Tibial nerve (tissue), 4 donors: ENCODE measurements around the gene MUC5AC. TPM values are rescaled to one million over a fixed set of nuclear protein-coding genes. Genes with fewer than 3 reads are reported as not detected.

ENCODE experiments used
- DNase-seq, 2 donors: peaks; one replicate each; pipeline ENCODE4 v3.0.0-alpha.2; 2019; ENCODE audit warnings: low spot score in 2 of 2
- H3K27ac ChIP-seq, 4 donors: fragments of 200-600 bp; sonication (generic) in 3 of 4; one replicate each; pipeline ENCODE4 v1.5.1; 2017 to 2019; ENCODE audit warnings: mild to moderate bottlenecking in 1 of 4
- H3K27me3 ChIP-seq, 2 donors: fragments of 200-600 bp; sonication (generic) in 1 of 2; one replicate each; pipeline versions ENCODE4 v1.5.1 to v1.6.0; 2017 to 2019
- H3K36me3 ChIP-seq, 3 donors: fragments of 200-600 bp; sonication (generic); one replicate each; pipeline ENCODE4 v1.5.1; 2018 to 2019
- H3K4me1 ChIP-seq, 4 donors: fragments of 200-600 bp; sonication (generic) in 3 of 4; one replicate each; pipeline ENCODE4 v1.5.1; 2017 to 2019
- H3K4me3 ChIP-seq, 4 donors: fragments of 200-600 bp; sonication (generic) in 3 of 4; one replicate each; pipeline ENCODE4 v1.5.1; 2017 to 2019; ENCODE audit warnings: mild to moderate bottlenecking in 1 of 4, moderate library complexity in 1 of 4
- H3K9me3 ChIP-seq, 4 donors: fragments of 200-600 bp; sonication (generic) in 3 of 4; one replicate each; pipeline ENCODE4 v1.5.1; 2017 to 2019
- EP300 ChIP-seq, 2 donors: sonication (generic); formaldehyde crosslinking; IDR thresholded peaks; one replicate each; pipeline ENCODE4 v1.6.1; 2017; ENCODE audit warnings: antibody characterized with exemption in 2 of 2, mild to moderate bottlenecking in 1 of 2
- POLR2A ChIP-seq, 2 donors: fragments of 450-650 bp; IDR thresholded peaks; one replicate each; pipeline ENCODE4 v1.6.1; 2017; ENCODE audit warnings: antibody characterized with exemption in 2 of 2, mild to moderate bottlenecking in 2 of 2, moderate library complexity in 2 of 2
- WGBS, 2 donors: methylation state at CpG; one replicate each; pipeline ENCODE4 v1.1.5; 2018; 5-methylcytosine and 5-hydroxymethylcytosine counted together
- total RNA-seq, 4 donors: library from RNA; depleted of rRNA; stranded (reverse); fragments of >200 nt; gene quantifications; one replicate each; pipeline ENCODE4 v1.1.0, GENCODE V29; 2016
- TF ChIP-seq, protein P1 (sequence below), 5 experiments: fragments of 200-600 bp in 3 of 5; fragments of 450-650 bp in 2 of 5; sonication (generic) in 3 of 5; IDR thresholded peaks; one replicate each; pipeline ENCODE4 v1.5.1; 2016 to 2019; ENCODE audit warnings: antibody characterized with exemption in 5 of 5, mild to moderate bottlenecking in 3 of 5, moderate library complexity in 2 of 5

The MUC5AC gene
- total RNA-seq, 4 donors from 2014 or later: not detected

DNA sequence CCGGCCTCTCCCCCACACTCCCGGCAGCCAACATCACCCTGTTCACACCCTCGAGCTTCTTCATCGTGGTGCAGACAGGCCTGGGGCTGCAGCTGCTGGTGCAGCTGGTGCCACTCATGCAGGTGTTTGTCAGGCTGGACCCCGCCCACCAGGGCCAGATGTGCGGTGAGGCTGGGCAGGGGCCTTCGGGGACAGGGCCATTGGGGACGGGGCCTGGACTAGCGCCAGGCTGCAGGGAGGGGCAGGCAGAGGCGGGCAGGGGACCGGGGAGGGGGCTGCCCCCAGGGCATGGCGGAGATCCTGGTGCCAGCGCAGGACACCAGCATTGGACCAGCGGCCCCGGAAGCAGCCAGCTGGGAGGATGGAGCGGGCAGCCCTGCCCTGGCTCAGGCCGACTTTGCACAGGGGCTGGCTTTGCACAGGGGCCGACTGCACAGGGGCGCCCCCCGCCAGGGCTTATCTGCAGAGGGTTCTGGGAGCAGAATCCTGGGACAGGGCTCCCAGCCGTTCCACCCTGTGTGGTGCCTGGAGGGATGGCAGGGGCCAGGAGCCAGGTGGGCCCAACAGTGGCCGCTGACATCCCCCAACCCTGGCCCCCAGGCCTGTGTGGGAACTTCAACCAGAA is 73.8 kb downstream of the MUC5AC start:
- DNase-seq: no peak
- Histone ChIP-seq H3K27ac (no peak overlapping the region), H3K4me3 (no peak overlapping the region), H3K4me1 (no peaks in the 10 kb centered on the region), H3K36me3 (peaks cover 0 to 1% (median 0%) of the 10 kb centered on the region in 3 donors), H3K9me3 (no peaks in the 10 kb centered on the region), H3K27me3 (peaks cover 0 to 14% of the 10 kb centered on the region in 2 donors)
- TF ChIP-seq POLR2A (IDR thresholded peaks at IDR 0.05) (no peak), EP300 (IDR thresholded peaks at IDR 0.05) (no peak)
- TF ChIP-seq, protein P1, sequence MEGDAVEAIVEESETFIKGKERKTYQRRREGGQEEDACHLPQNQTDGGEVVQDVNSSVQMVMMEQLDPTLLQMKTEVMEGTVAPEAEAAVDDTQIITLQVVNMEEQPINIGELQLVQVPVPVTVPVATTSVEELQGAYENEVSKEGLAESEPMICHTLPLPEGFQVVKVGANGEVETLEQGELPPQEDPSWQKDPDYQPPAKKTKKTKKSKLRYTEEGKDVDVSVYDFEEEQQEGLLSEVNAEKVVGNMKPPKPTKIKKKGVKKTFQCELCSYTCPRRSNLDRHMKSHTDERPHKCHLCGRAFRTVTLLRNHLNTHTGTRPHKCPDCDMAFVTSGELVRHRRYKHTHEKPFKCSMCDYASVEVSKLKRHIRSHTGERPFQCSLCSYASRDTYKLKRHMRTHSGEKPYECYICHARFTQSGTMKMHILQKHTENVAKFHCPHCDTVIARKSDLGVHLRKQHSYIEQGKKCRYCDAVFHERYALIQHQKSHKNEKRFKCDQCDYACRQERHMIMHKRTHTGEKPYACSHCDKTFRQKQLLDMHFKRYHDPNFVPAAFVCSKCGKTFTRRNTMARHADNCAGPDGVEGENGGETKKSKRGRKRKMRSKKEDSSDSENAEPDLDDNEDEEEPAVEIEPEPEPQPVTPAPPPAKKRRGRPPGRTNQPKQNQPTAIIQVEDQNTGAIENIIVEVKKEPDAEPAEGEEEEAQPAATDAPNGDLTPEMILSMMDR (IDR thresholded peaks at IDR 0.05): no peak
- 44 to 60% methylated on average over 11 to 12 of the region's 22 CpGs for whole genome bisulfite sequencing, 2 donors

DNA sequence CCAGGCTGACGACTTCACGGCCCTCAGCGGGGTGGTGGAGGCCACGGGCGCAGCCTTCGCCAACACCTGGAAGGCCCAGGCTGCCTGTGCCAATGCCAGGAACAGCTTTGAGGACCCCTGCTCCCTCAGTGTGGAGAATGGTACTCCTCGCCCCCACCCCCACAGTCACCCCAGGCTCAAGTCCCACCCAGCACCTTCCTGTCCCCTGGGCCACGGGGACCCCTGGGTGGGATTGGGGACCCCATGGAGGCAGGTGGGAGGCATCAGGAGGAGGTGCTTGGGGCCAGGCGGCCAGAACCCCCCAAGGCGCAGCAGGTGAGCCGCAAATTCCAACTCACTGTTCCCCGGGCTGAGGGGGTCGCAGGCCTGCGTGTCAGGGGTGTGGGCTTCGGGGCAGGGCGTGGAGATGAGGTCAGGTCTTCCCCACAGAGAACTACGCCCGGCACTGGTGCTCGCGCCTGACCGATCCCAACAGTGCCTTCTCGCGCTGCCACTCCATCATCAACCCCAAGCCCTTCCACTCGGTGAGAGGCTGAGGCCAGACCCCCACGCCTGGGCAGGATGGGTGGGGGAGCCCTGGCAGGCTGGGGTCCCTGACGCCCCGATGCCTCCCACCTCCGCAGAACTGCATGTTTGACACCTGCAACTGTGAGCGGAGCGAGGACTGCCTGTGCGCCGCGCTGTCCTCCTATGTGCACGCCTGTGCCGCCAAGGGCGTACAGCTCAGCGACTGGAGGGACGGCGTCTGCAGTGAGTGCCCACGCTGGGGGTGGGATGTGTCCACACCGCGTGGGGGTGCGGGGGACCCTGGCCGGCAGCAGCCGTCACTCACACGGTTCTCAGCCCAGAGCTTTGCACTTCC is 74.5 kb downstream of the MUC5AC start:
- TF ChIP-seq EP300 (IDR thresholded peaks at IDR 0.05) (no peak), POLR2A (IDR thresholded peaks at IDR 0.05) (no peak)
- TF ChIP-seq, protein P1 (IDR thresholded peaks at IDR 0.05): no peak
- no peak for DNase-seq
- H3K9me3 ChIP-seq: no peaks in the 10 kb centered on the region
- no peaks in the 10 kb centered on the region for H3K4me1 ChIP-seq
- WGBS, 2 donors: 76 to 81% methylated on average over 23 to 40 of the region's 46 CpGs
- H3K4me3 ChIP-seq: no peak overlapping the region
- no peak overlapping the region for H3K27ac ChIP-seq
- H3K27me3 ChIP-seq: peaks cover 0 to 14% of the 10 kb centered on the region in 2 donors
- peaks cover 0 to 8% (median 0%) of the 10 kb centered on the region in 3 donors for H3K36me3 ChIP-seq

DNA sequence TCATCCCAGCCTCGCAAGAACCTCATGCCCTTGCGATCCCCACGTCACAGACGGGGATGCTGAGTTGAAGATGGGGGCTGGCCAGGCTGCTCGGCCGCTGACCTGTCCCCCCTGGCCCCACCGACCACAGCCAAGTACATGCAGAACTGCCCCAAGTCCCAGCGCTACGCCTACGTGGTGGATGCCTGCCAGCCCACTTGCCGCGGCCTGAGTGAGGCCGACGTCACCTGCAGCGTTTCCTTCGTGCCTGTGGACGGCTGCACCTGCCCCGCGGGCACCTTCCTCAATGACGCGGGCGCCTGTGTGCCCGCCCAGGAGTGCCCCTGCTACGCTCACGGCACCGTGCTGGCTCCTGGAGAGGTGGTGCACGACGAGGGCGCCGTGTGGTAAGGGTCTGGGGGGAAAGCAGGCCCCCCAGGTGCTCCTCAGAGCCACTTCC is 75.1 kb downstream of the MUC5AC start:
- TF ChIP-seq, protein P1 (IDR thresholded peaks at IDR 0.05): no peak
- no peak for TF ChIP-seq POLR2A (IDR thresholded peaks at IDR 0.05)
- TF ChIP-seq EP300 (IDR thresholded peaks at IDR 0.05): no peak
- 77 to 81% methylated on average over 25 to 30 of the region's 30 CpGs for WGBS, 2 donors

DNA sequence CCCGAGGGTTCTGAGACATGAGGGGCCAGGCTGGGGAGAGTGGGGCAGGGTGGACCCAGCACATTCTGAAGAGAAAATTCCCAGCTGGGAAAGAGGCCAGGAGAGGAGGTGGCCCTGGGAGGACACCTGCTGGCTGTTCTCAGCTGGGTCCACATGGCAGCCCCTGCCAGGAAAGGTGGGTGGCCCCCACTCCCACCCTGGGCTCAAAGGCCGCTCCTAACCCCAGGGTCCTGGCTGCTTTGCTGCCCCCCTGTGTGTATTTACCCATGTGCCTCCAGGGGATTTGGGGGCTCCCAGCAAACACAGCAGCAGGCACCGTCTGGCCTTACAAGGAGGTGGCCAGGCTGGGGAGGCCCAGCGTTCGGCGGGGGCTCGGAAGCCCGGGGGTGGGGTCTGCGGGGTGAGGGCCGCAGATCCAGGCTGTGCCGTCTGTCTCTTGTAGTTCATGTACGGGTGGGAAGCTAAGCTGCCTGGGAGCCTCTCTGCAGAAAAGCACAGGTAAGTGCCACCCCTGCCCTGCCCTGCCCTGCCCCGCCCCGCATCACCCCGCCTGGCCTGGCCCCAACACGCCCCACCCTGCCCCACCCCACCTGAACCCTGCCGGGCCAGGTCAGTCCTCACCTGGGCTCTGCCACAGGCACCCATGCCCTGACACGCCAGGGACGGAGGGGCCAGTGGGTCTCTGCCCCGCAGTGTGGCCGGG is 75.7 kb downstream of the MUC5AC start:
- no peak for TF ChIP-seq POLR2A (IDR thresholded peaks at IDR 0.05)
- no peak for TF ChIP-seq EP300 (IDR thresholded peaks at IDR 0.05)
- TF ChIP-seq, protein P1 (IDR thresholded peaks at IDR 0.05): no peak
- Histone ChIP-seq H3K27ac (no peak overlapping the region), H3K36me3 (peaks cover 0 to 8% (median 0%) of the 10 kb centered on the region in 3 donors), H3K4me1 (no peaks in the 10 kb centered on the region), H3K4me3 (no peak overlapping the region), H3K27me3 (peaks cover 0 to 14% of the 10 kb centered on the region in 2 donors), H3K9me3 (no peaks in the 10 kb centered on the region)
- DNase-seq: no peak
- WGBS, 2 donors: 67 to 82% methylated on average over 3 to 12 of the region's 21 CpGs

More for the DNA sequence above, 75.1 kb downstream of the MUC5AC start:
- Histone ChIP-seq H3K27me3 (peaks cover 0 to 14% of the 10 kb centered on the region in 2 donors), H3K27ac (no peak overlapping the region), H3K9me3 (no peaks in the 10 kb centered on the region), H3K4me1 (no peaks in the 10 kb centered on the region), H3K36me3 (peaks cover 0 to 8% (median 0%) of the 10 kb centered on the region in 3 donors), H3K4me3 (no peak overlapping the region)
- no peak for DNase-seq
